PC-9 (cell line): Measurements from ENCODE around the gene TYSND1.

Experiments used
- CTCF ChIP-seq: fragments of 200-600 bp; sonication (generic); conservative IDR thresholded peaks from 2 replicates; pipeline ENCODE4 v1.6.1; 2017; ENCODE audit warnings: mixed run types, antibody characterized with exemption, mild to moderate bottlenecking, moderate library complexity
- EZH2 ChIP-seq: fragments of 200-600 bp; sonication (generic); IDR thresholded peaks from 2 replicates; pipeline ENCODE4 v1.8.0; 2017; ENCODE audit warnings: antibody characterized with exemption, low read depth

DNA sequence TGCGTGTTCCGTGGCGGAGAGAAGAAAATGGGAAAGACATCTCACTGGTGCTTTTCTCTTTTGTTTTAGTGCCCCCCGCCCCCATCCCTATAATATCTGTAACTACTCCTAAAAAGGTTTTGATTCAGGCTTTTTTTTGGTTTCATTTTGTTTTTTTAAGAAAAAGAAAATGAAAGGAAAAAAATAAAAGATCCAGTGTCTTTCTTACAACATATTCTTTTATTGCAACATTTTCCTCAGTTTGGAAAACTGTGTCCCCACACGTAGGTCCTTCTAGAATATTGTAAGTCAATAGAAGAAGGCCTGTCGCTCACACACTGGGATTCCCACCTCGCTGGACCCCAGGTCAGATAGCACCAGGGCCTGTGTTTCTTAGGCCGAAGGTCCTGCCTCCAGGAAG lies 34.4 kb downstream of the TYSND1 start:
- TF ChIP-seq CTCF = no peak
- no peak for TF ChIP-seq EZH2
